T-helper 2 cell treated with Interferon-gamma antibody and Interleukin-4, amounts not matched to agents 5 μg/mL and 100 μg/mL, for 36 hours (primary cell): Measurements from ENCODE around the gene SIGLEC14.
A peak's percentile ranks its signal among the peaks of the same experiment; 100 is the strongest.

ENCODE experiments used
- DNase-seq: peaks from one replicate; pipeline ENCODE4 v3.0.0; 2021; ENCODE audit warnings: low spot score
- H3K27ac Mint-ChIP-seq: one replicate; pipeline ENCODE4 v1.8.0; 2021; ENCODE audit warnings: mild to moderate bottlenecking, mixed read lengths
- H3K27me3 Mint-ChIP-seq: one replicate; pipeline ENCODE4 v1.8.0; 2021; ENCODE audit warnings: low read depth, mixed read lengths
- H3K36me3 Mint-ChIP-seq: one replicate; pipeline ENCODE4 v1.8.0; 2021; ENCODE audit warnings: low read depth, mixed read lengths
- H3K4me1 Mint-ChIP-seq: one replicate; pipeline ENCODE4 v1.8.0; 2021; ENCODE audit warnings: low read depth, mixed read lengths
- H3K4me3 Mint-ChIP-seq: one replicate; pipeline ENCODE4 v1.8.0; 2022; ENCODE audit warnings: mild to moderate bottlenecking, moderate library complexity, mixed read lengths
- H3K9me3 Mint-ChIP-seq: one replicate; pipeline ENCODE4 v1.8.0; 2021; ENCODE audit warnings: mixed read lengths

The SIGLEC14 gene

DNA sequence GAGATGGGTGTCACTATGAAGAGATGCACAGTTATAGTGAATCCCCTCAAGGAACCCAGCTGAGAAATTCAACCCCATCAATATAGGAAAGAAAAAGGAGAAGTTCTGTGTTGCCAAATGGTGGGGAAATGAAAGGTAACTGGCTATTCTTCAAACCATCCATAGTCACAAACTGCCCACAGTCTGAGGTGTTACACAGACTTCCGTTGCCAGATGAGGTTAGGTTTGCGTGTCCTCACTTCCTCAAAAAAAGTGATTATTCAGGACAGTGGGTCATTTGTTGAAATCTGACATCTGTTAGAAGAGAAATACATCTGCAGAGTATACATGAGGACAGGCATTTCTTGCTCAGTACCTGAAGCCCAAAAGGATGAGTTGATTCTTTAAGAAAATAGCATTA, 25.4 kb downstream of the SIGLEC14 start:
- Mint-ChIP-seq H3K36me3 (no peaks in the 10 kb centered on the region), H3K9me3 (no peaks in the 10 kb centered on the region), H3K27me3 (peaks cover 13% of the 10 kb centered on the region), H3K27ac (no peak overlapping the region), H3K4me1 (peaks cover 4% of the 10 kb centered on the region), H3K4me3 (no peak overlapping the region)
- no peak for DNase-seq

DNA sequence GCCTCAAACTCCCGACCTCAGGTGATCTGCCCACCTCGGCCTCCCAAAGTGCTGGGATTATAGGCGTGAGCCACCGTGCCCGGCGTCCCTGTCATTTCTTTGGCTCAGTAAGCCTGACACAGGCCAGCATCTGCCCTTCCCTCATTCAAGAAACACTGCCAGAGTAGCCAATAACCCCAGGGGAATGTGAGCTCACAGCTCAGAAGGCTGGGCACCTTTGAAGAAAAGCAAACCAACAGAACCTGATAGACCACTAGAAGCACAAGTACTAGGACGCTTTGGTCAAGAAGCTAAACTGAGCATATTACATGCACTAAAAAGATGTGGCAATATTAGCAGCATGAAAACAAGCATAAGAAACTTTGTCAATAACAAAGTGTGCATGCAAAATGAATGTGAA, 30.6 kb downstream of the SIGLEC14 start:
- Mint-ChIP-seq H3K36me3 (no peaks in the 10 kb centered on the region), H3K27ac (no peak overlapping the region), H3K27me3 (peaks cover 8% of the 10 kb centered on the region), H3K4me1 (peaks cover 3% of the 10 kb centered on the region), H3K9me3 (peaks cover 8% of the 10 kb centered on the region), H3K4me3 (no peak overlapping the region)
- DNase-seq: no peak

DNA sequence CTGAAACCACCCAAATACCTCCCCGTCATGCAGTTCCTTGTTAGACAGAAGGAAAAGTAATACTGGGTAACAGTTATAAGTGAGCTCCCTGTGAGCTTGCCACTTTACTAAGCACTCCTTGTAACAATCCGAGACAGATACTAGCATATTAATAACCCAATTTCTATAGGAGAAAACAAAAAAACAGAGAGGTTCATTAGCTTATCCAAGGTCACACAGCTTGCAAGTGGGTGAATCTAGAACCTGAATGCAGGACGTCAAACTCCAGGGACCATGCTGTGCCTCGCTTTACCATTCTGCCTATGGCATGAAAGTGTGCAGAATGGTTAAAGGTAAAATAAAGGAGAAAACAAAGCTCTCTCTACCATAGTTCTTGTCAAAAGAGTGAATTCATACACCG, 31.8 kb downstream of the SIGLEC14 start:
- Mint-ChIP-seq H3K4me3 (no peak overlapping the region), H3K9me3 (peaks cover 8% of the 10 kb centered on the region), H3K27ac (no peak overlapping the region), H3K27me3 (peaks cover 4% of the 10 kb centered on the region), H3K4me1 (no peaks in the 10 kb centered on the region), H3K36me3 (no peaks in the 10 kb centered on the region)
- no peak for DNase-seq

DNA sequence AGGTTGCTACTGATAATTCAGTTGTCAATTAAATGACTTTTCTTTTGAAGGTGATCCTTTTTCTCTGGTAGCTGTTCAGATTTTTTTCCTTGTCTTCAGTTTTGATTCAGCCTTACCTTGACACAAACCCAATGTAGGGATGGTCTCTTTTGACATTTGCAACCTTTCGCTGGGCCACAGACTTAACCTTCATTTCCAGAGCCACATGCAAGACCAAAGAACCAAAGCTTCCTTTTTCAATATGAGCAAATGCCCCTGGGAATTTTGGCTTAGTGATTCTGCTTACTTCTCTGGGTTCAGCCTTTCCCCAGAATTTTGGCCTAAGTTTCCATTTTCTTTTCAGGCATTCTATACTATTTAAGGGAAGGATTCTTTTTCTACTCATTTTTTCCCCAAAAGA, 36.0 kb downstream of the SIGLEC14 start:
- Mint-ChIP-seq H3K4me1 (peaks cover 15% of the 10 kb centered on the region), H3K4me3 (no peak overlapping the region), H3K27ac (no peak overlapping the region), H3K27me3 (no peaks in the 10 kb centered on the region), H3K9me3 (peaks cover 8% of the 10 kb centered on the region), H3K36me3 (no peaks in the 10 kb centered on the region)
- DNase-seq: no peak

DNA sequence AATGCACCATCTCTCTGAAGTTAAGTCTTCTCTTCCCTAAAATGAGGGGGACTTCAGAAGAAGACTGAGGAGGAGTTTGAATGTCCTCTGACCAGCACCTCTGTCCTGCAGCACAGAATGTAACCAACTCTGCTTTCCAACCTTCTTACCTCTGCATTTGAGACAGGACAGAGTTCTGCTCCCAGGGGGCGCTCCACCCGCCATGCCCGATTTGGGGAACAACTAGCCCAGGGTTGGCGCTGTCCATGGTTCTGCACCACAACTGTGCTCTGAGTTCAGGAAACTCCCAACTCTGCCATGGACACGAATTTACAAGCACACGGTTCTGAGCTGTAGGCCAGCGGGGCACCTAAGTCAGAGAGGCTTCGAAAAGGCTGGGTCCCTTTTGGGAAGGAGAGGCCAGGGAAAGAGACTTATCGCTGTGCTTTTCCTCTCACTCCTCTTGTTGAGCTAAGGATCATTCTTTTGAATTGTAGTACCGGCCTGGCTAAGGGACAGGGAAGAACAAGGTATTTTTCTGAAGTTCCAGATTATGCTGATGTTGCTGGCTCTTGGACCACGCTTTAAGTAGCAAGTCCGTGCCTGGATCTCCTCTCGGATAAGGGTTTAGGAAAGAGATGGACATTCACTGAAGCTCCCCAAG, 38.6 kb downstream of the SIGLEC14 start:
- H3K9me3 Mint-ChIP-seq: peaks cover 6% of the 10 kb centered on the region
- H3K27me3 Mint-ChIP-seq: no peaks in the 10 kb centered on the region
- H3K4me1 Mint-ChIP-seq: peaks cover 15% of the 10 kb centered on the region
- peak; percentile 68 for DNase-seq
- peaks cover 1% of the 10 kb centered on the region for H3K36me3 Mint-ChIP-seq
- no peak overlapping the region for H3K4me3 Mint-ChIP-seq
- no peak overlapping the region for H3K27ac Mint-ChIP-seq

DNA sequence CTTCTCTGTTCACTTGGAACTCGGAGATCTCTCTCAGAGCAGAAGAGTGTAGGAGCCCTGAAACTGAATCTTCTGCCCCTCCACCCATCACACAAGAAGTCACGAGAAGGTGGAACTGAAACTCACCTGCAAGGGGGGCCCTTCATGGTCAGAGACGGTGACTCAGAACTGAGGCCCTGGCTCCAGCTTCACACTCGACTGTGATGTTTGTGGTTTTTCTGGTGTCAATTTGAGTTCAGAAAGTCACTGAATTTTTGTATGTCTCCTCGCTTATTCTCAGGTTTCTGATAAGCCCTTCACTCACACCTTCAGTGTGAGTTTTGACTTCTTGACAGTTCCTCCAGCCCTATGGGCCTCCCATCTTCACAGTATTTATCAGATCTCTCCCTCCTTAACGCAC, 39.5 kb downstream of the SIGLEC14 start:
- peaks cover 15% of the 10 kb centered on the region for H3K4me1 Mint-ChIP-seq
- peak overlapping the region; percentile 11 for H3K27ac Mint-ChIP-seq
- peaks cover 4% of the 10 kb centered on the region for H3K27me3 Mint-ChIP-seq
- no peaks in the 10 kb centered on the region for H3K9me3 Mint-ChIP-seq
- peak; percentile 42 for DNase-seq
- peaks cover 1% of the 10 kb centered on the region for H3K36me3 Mint-ChIP-seq
- peak overlapping the region; percentile 41 for H3K4me3 Mint-ChIP-seq

DNA sequence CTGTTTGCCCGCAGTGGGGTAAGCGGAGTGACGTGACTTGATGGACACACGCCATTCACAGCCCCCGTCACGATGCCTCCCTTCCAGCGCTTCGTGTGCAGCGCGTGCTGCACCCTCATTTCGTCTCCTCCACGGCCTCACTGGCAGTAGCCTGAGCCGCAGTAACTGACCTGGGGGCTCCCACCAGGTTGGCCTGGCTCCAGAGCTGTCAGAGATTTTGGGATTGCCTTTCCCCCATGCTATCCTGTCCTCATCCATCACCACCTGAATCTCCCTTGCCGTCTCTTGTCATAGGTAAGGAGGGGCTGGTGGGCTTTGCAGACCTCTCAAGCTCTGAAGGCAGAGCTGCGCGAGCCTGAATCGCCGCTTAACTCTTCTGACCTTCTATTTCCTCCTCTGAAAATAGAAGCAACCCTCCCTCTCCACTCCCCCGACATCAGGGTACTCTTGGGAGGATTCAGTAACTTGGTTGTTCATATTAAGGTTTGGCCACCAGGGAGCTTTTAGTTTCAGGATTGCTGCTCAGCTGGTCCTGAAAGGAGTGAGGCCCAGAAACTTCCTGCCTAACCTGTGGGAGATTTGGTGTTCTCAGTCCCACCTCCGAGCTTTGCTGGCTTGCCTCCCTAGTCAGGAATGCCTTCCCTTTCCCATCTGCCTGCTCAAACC, 44.3 kb downstream of the SIGLEC14 start:
- H3K9me3 Mint-ChIP-seq: no peaks in the 10 kb centered on the region
- H3K4me1 Mint-ChIP-seq: peaks cover 11% of the 10 kb centered on the region
- H3K36me3 Mint-ChIP-seq: peaks cover 1% of the 10 kb centered on the region
- DNase-seq: no peak
- H3K4me3 Mint-ChIP-seq: no peak overlapping the region
- H3K27me3 Mint-ChIP-seq: peaks cover 20% of the 10 kb centered on the region
- no peak overlapping the region for H3K27ac Mint-ChIP-seq

DNA sequence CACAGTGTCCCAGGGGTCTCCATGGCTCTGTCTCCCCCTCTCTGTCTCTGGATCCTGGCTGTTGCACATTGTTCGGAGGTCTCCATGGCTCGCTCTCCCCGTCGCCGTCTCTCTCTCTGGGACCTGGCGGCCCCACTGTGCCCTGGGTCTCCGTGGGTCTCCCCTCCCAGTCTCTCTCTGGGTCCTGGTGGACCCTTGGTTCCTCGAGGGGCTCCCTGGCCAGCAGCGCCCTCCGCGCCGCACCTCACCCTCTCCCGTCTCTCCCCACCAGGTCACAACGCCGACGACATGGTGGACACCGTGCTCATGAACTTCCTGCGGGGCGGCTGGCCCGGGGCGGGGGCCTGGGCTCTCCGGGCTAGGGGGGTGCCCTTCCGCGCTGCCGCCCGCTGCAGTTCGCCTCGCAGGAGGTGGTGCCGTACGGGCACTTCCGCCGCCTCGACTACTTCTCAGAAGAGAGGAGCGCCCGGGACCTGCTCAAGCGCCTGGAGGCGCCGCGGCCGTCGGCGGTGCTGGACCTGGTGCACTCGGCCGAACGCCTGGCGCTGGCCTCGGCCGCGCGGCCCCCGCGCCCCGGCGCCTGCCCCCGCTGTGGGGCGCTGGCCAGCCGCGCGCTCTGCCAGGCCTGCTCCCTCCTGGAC, 45.6 kb downstream of the SIGLEC14 start:
- peaks cover 20% of the 10 kb centered on the region for H3K27me3 Mint-ChIP-seq
- H3K36me3 Mint-ChIP-seq: peaks cover 1% of the 10 kb centered on the region
- no peak overlapping the region for H3K27ac Mint-ChIP-seq
- no peaks in the 10 kb centered on the region for H3K4me1 Mint-ChIP-seq
- no peaks in the 10 kb centered on the region for H3K9me3 Mint-ChIP-seq
- no peak for DNase-seq
- H3K4me3 Mint-ChIP-seq: no peak overlapping the region

DNA sequence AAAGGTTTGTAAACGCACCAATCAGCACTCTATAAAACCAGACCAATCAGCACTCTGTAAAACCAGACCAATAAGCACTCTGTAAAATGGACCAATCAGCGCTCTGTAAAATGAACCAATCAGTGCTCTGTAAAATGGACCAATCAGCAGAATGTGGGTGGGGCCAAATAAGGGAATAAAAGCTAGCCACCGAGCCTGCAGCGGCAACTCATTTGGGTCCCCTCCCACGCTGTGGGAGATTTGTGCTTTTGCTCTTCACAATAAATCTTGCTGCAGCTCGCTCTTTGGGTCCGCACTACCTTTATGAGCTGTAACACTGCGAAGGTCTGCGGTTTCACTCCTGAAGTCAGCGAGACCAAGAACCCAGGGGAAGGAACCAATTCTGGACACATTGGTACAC, 47.5 kb downstream of the SIGLEC14 start:
- no peak for DNase-seq
- H3K4me1 Mint-ChIP-seq: peaks cover 7% of the 10 kb centered on the region
- peaks cover 20% of the 10 kb centered on the region for H3K27me3 Mint-ChIP-seq
- H3K27ac Mint-ChIP-seq: no peak overlapping the region
- peaks cover 3% of the 10 kb centered on the region for H3K36me3 Mint-ChIP-seq
- no peaks in the 10 kb centered on the region for H3K9me3 Mint-ChIP-seq
- no peak overlapping the region for H3K4me3 Mint-ChIP-seq

DNA sequence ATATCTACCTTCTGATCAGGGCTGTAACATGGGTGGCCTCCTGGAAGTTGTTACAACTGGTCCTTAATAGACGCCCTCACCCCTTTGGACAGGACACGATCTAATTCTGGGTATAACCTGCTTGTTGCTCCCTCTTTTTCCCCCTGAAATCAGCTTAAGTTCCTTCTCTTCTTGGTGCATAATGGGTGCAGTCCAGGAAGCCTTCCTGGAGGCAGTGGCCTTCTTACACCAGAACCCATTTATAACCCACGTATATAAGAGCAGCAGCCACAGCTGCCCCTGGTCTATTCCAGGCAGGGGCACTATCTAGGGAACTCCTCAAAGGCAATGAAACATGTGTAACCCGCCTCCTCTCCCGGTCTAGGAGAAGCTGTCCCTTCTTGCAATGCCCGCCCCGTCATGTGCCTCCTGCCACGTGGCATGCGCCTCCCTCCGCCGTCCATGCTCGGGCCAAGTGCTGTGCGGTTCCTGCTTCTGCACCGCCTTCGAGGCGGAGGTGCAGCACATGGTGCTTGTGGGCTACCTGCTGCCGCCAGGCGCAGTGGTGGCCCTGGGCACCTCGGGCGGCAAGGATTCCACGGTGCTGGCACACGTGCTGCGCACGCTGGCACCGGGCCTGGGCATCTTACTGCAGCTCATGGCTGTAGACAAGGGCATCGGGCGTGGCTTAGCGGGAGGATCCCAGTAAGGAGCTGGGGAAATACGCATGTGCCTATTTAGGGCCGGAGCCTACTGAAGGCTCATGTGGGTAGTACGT, 48.3 kb downstream of the SIGLEC14 start:
- Mint-ChIP-seq H3K27me3 (peaks cover 20% of the 10 kb centered on the region), H3K4me3 (no peak overlapping the region), H3K27ac (no peak overlapping the region), H3K36me3 (peaks cover 3% of the 10 kb centered on the region), H3K4me1 (peaks cover 11% of the 10 kb centered on the region), H3K9me3 (no peaks in the 10 kb centered on the region)
- no peak for DNase-seq

DNA sequence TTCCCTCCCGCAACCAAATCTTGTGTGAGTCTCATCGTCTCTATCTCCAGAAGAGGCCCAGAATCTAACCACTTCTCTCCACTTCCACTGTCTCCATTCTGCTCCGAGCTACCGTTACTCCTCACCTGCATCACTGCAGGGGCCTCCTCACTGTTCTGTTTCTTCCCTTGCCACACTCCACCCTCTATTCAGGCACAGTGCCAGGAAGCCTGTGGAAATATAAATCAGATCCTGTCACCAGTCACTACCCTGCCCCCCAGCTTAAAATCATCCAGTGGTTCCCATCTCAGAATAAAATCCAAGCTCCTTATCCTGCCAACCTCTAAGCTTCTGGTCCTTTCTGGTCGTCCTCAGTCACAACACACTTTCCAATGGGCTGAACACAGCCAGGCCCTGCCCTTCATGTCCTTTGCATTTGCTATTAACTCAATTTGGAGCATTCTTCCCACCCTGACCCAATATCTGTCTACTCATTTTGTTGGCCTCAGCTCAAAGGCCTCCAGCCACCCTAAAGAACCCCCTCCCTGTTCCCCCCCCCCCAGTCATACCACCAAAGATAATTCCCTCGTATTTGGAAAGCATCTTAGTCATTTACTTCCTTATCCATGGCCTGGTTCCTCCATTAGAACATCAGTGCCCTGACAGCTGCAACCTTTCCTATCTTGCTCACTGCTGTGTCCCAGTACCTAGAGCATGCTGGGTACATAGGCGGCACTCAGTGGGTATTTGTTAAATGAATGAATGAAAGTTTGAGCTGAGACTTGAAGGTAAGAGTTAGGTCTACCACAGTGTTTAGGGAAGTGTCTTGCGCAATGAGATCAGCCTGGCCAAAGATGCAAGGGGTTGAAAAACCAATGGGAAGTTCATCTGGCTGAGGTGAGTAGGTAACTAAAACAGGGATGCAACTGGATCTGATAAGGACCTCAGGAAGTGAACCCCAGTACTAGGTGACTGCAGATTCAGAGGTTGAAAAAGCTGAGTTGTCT, 51.1 kb downstream of the SIGLEC14 start:
- H3K36me3 Mint-ChIP-seq: peaks cover 4% of the 10 kb centered on the region
- DNase-seq: no peak
- H3K4me1 Mint-ChIP-seq: peaks cover 15% of the 10 kb centered on the region
- peak overlapping the region; percentile 91 for H3K4me3 Mint-ChIP-seq
- no peaks in the 10 kb centered on the region for H3K9me3 Mint-ChIP-seq
- peak overlapping the region; percentile 38 for H3K27ac Mint-ChIP-seq
- H3K27me3 Mint-ChIP-seq: peaks cover 9% of the 10 kb centered on the region

DNA sequence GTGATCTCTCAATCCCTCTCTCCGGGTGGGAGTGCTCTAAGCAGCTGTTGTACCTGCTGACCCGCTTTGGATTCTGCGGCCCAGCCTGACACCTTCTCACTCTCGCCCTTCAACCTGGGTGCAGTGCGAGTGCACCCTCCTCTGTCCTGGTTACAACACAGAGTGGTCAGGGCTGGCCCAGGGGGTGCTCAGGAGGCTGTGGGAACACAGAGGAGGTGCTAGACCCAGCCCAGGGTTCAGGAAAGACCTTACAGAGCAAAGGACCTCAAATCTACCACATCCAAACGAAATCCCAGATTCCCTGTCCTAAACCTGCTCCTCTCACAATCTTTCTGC, 51.9 kb downstream of the SIGLEC14 start:
- H3K27me3 Mint-ChIP-seq: peaks cover 2% of the 10 kb centered on the region
- peak overlapping the region; percentile 91 for H3K4me3 Mint-ChIP-seq
- peaks cover 15% of the 10 kb centered on the region for H3K4me1 Mint-ChIP-seq
- peaks cover 2% of the 10 kb centered on the region for H3K9me3 Mint-ChIP-seq
- no peak for DNase-seq
- H3K36me3 Mint-ChIP-seq: peaks cover 7% of the 10 kb centered on the region
- H3K27ac Mint-ChIP-seq: peak overlapping the region; percentile 85
